Measurements from ENCODE around the gene RAB11A.
A peak's percentile ranks its signal among the peaks of the same experiment; 100 is the strongest.

- TF ChIP-seq, protein P1, sequence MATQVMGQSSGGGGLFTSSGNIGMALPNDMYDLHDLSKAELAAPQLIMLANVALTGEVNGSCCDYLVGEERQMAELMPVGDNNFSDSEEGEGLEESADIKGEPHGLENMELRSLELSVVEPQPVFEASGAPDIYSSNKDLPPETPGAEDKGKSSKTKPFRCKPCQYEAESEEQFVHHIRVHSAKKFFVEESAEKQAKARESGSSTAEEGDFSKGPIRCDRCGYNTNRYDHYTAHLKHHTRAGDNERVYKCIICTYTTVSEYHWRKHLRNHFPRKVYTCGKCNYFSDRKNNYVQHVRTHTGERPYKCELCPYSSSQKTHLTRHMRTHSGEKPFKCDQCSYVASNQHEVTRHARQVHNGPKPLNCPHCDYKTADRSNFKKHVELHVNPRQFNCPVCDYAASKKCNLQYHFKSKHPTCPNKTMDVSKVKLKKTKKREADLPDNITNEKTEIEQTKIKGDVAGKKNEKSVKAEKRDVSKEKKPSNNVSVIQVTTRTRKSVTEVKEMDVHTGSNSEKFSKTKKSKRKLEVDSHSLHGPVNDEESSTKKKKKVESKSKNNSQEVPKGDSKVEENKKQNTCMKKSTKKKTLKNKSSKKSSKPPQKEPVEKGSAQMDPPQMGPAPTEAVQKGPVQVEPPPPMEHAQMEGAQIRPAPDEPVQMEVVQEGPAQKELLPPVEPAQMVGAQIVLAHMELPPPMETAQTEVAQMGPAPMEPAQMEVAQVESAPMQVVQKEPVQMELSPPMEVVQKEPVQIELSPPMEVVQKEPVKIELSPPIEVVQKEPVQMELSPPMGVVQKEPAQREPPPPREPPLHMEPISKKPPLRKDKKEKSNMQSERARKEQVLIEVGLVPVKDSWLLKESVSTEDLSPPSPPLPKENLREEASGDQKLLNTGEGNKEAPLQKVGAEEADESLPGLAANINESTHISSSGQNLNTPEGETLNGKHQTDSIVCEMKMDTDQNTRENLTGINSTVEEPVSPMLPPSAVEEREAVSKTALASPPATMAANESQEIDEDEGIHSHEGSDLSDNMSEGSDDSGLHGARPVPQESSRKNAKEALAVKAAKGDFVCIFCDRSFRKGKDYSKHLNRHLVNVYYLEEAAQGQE (IDR thresholded peaks at IDR 0.05; ENCODE audit: low read depth, low read length), result no peak
- TF ChIP-seq, protein P2, sequence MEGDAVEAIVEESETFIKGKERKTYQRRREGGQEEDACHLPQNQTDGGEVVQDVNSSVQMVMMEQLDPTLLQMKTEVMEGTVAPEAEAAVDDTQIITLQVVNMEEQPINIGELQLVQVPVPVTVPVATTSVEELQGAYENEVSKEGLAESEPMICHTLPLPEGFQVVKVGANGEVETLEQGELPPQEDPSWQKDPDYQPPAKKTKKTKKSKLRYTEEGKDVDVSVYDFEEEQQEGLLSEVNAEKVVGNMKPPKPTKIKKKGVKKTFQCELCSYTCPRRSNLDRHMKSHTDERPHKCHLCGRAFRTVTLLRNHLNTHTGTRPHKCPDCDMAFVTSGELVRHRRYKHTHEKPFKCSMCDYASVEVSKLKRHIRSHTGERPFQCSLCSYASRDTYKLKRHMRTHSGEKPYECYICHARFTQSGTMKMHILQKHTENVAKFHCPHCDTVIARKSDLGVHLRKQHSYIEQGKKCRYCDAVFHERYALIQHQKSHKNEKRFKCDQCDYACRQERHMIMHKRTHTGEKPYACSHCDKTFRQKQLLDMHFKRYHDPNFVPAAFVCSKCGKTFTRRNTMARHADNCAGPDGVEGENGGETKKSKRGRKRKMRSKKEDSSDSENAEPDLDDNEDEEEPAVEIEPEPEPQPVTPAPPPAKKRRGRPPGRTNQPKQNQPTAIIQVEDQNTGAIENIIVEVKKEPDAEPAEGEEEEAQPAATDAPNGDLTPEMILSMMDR (IDR thresholded peaks at IDR 0.05), result peak; percentile 84
These were observed 12.4 kb upstream of the RAB11A start for GRCh38 chr15:65856821-65857455.
